ENCODE results near the gene INTS2.

DNA sequence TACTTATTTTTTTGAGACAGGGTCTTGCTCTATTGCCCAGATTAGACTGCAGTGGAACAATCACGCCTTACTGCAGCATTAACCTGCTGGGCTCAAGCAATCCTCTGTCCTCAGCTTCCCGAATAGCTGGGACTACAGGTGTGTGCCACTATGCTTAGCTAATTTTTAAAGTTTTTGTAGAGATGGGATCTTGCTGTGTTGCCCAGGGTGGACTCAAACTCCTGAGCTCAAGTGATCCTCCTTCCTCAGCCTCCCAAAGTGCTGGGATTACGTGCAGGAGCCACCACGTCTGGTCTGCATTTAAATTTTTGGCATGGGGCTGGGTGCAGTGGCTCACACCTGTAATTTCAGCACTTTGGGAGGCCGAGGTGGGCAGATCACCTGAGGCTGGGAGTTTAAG is 41.0 kb upstream of the INTS2 start:
- TF ChIP-seq, protein P1, sequence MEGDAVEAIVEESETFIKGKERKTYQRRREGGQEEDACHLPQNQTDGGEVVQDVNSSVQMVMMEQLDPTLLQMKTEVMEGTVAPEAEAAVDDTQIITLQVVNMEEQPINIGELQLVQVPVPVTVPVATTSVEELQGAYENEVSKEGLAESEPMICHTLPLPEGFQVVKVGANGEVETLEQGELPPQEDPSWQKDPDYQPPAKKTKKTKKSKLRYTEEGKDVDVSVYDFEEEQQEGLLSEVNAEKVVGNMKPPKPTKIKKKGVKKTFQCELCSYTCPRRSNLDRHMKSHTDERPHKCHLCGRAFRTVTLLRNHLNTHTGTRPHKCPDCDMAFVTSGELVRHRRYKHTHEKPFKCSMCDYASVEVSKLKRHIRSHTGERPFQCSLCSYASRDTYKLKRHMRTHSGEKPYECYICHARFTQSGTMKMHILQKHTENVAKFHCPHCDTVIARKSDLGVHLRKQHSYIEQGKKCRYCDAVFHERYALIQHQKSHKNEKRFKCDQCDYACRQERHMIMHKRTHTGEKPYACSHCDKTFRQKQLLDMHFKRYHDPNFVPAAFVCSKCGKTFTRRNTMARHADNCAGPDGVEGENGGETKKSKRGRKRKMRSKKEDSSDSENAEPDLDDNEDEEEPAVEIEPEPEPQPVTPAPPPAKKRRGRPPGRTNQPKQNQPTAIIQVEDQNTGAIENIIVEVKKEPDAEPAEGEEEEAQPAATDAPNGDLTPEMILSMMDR (IDR thresholded peaks at IDR 0.05): no peak
- TF ChIP-seq POLR2A (IDR thresholded peaks at IDR 0.05; ENCODE audit: low read depth) (no peak), EP300 (IDR thresholded peaks at IDR 0.05) (no peak)
